ENCODE data around the gene DSTN. TPM values are rescaled to one million over a fixed set of nuclear protein-coding genes. Genes with fewer than 3 reads are reported as not detected.

DSTN gene
- total RNA-seq, 1 donor: 550 TPM

GRCh38 chr20:17650301-17651128 lies 80.6 kb downstream of the DSTN start:
- TF ChIP-seq CTCF (IDR thresholded peaks at IDR 0.05; ENCODE audit: insufficient read depth, low read depth, low read length): no peak
- no peak for DNase-seq (ENCODE audit: low read depth)
- no peak overlapping the region for H3K4me3 ChIP-seq (ENCODE audit: low read depth, low read length)

- DNase-seq (ENCODE audit: low read depth): peak; percentile 73
- no peak overlapping the region for H3K4me3 ChIP-seq (ENCODE audit: low read depth, low read length)
- no peak for TF ChIP-seq CTCF (IDR thresholded peaks at IDR 0.05; ENCODE audit: insufficient read depth, low read depth, low read length)
Observed at GRCh38 chr20:17651129-17651759, 81.4 kb downstream of the DSTN start.

GRCh38 chr20:17651760-17652388 lies 82.0 kb downstream of the DSTN start:
- DNase-seq (ENCODE audit: low read depth): peak; percentile 48
- no peak for TF ChIP-seq CTCF (IDR thresholded peaks at IDR 0.05; ENCODE audit: insufficient read depth, low read depth, low read length)

GRCh38 chr20:17652411-17652810 lies 82.5 kb downstream of the DSTN start:
- no peak for DNase-seq (ENCODE audit: low read depth)
- no peak for TF ChIP-seq CTCF (IDR thresholded peaks at IDR 0.05; ENCODE audit: insufficient read depth, low read depth, low read length)
- no peak overlapping the region for H3K4me3 ChIP-seq (ENCODE audit: low read depth, low read length)

More at GRCh38 chr20:17651760-17652388, 82.0 kb downstream of the DSTN start:
- no peak overlapping the region for H3K4me3 ChIP-seq (ENCODE audit: low read depth, low read length)

GRCh38 chr20:17653835-17654648 lies 84.2 kb downstream of the DSTN start:
- TF ChIP-seq CTCF (IDR thresholded peaks at IDR 0.05; ENCODE audit: insufficient read depth, low read depth, low read length): no peak
- no peak overlapping the region for H3K4me3 ChIP-seq (ENCODE audit: low read depth, low read length)
- DNase-seq (ENCODE audit: low read depth): no peak

- DNase-seq (ENCODE audit: low read depth): peak; percentile 60
- peak; percentile 72 for TF ChIP-seq CTCF (IDR thresholded peaks at IDR 0.05; ENCODE audit: insufficient read depth, low read depth, low read length)
- H3K4me3 ChIP-seq (ENCODE audit: low read depth, low read length): no peak overlapping the region
Observed at GRCh38 chr20:17654649-17655285, 84.9 kb downstream of the DSTN start.
